B cell (primary cell): ENCODE results near the gene SMU1.

ENCODE experiments used
- CTCF ChIP-seq: fragments of 200-600 bp; IDR thresholded peaks from one replicate; pipeline ENCODE4 v1.8.0; 2022; ENCODE audit warnings: antibody characterized with exemption, mild to moderate bottlenecking
- EZH2 ChIP-seq: IDR thresholded peaks from 2 replicates; pipeline ENCODE4 v1.6.1; 2012; ENCODE audit warnings: borderline replicate concordance, low read depth, mild to moderate bottlenecking, moderate library complexity, low read length; ENCODE audit not compliant: insufficient read depth, poor library complexity, severe bottlenecking

DNA sequence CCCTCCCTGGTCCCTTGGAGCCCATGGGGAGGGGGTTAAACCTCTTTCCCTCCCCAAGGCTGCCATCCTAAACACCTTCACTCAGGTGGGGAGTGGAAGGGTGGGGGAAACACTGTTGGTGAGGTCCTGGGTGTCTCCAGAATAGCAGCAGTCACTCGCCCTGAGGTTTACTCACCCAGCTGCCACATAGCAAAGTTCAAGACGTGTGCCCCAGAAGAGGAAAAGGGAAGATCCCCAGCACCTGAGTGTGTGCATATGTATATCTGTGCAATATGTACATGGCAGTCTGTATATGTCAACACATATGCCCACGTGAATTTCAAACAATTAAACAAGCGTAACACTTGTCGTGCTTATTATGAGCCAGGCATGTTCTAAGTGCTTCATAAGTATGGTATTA, 31.3 kb upstream of the SMU1 start:
- no peak for TF ChIP-seq CTCF
- TF ChIP-seq EZH2, result no peak
